Stimulated activated CD4-positive, alpha-beta T cell treated with anti-CD3 and anti-CD28 coated beads, Interleukin-1b, Interleukin-23, amount 100 ng/mL, for 24 hours (primary cell): ENCODE results near the gene NR5A1.

ENCODE experiments used
- DNase-seq, 4 experiments: peaks; one replicate each; pipeline ENCODE4 v3.0.0-alpha.2; 2020; ENCODE audit warnings: low read depth in 4 of 4, low spot score in 1 of 4

Gene NR5A1

GRCh38 chr9:124485201-124485600 is 22.0 kb downstream of the NR5A1 start:
- DNase-seq, result no peak

- no peak for DNase-seq
These were observed 23.7 kb downstream of the NR5A1 start for GRCh38 chr9:124483481-124483880.

- DNase-seq, result no peak
These were observed 24.7 kb downstream of the NR5A1 start for GRCh38 chr9:124482431-124483031.

GRCh38 chr9:124481115-124481514 is 26.1 kb downstream of the NR5A1 start:
- DNase-seq, result no peak

GRCh38 chr9:124480621-124480981 is 26.6 kb downstream of the NR5A1 start:
- no peak for DNase-seq

GRCh38 chr9:124479947-124480620 is 27.1 kb downstream of the NR5A1 start:
- no peak for DNase-seq

GRCh38 chr9:124479371-124479770 is 27.8 kb downstream of the NR5A1 start:
- DNase-seq, result no peak

GRCh38 chr9:124478354-124478753 is 28.8 kb downstream of the NR5A1 start:
- DNase-seq, result no peak

GRCh38 chr9:124477648-124478285 is 29.4 kb downstream of the NR5A1 start:
- no peak for DNase-seq

- DNase-seq, result no peak
These were observed 30.0 kb downstream of the NR5A1 start for GRCh38 chr9:124477211-124477647.

- DNase-seq, result no peak
These were observed 31.1 kb downstream of the NR5A1 start for GRCh38 chr9:124475868-124476690.

GRCh38 chr9:124475158-124475867 is 31.9 kb downstream of the NR5A1 start:
- DNase-seq, result no peak

- DNase-seq, result no peak
These were observed 33.0 kb downstream of the NR5A1 start for GRCh38 chr9:124474151-124474550.

GRCh38 chr9:124473310-124473709 is 33.9 kb downstream of the NR5A1 start:
- DNase-seq, result no peak

GRCh38 chr9:124472770-124473169 is 34.4 kb downstream of the NR5A1 start:
- no peak for DNase-seq

GRCh38 chr9:124471761-124472160 is 35.4 kb downstream of the NR5A1 start:
- no peak for DNase-seq

- DNase-seq, result no peak
These were observed 36.5 kb downstream of the NR5A1 start for GRCh38 chr9:124470726-124471125.

- no peak for DNase-seq
These were observed 36.9 kb downstream of the NR5A1 start for GRCh38 chr9:124470306-124470705.

GRCh38 chr9:124469011-124469832 is 38.0 kb downstream of the NR5A1 start:
- DNase-seq, result no peak

- no peak for DNase-seq
These were observed 39.0 kb downstream of the NR5A1 start for GRCh38 chr9:124468061-124468740.
